Amygdala (tissue), 56 donors: ENCODE measurements around the gene RASSF7.
"Not testable (repeated sequence)": the region's sequence is repeated elsewhere in the genome, so short reads cannot be mapped to it uniquely, and the experiment has no call there.

Experiments
- DNase-seq, 56 donors: peaks; one replicate each; lab custom pipeline; 2025; lab: John Stamatoyannopoulos, UW

The RASSF7 gene

GRCh38 chr11:560305-561147 is at the start of gene RASSF7, which contains the start of gene LMNTD2:
RASSF7 (plus strand) TSS chr11:560970; CDS start chr11:561769, 799 bp downstream.
LMNTD2 (minus strand) TSS chr11:560738; CDS start chr11:560716, 22 bp downstream.
- DNase-seq: peak in 54 of 56 donors; percentile 30 to 88 (median 74)

- DNase-seq: no peak
Observed at GRCh38 chr11:512761-513595, 47.8 kb upstream of the RASSF7 start.

- DNase-seq: no peak
Observed at GRCh38 chr11:514606-515005, 46.2 kb upstream of the RASSF7 start.

GRCh38 chr11:515131-515530 is 45.6 kb upstream of the RASSF7 start:
- DNase-seq: no peak

GRCh38 chr11:516400-516799 is 44.4 kb upstream of the RASSF7 start:
- no peak for DNase-seq

GRCh38 chr11:516918-517685 is 43.7 kb upstream of the RASSF7 start:
- DNase-seq: not testable (repeated sequence)

- DNase-seq: peak in 4 of 56 donors; percentile 40 to 86 (median 58)
Observed at GRCh38 chr11:518463-519202, 42.1 kb upstream of the RASSF7 start.

- no peak for DNase-seq
Observed at GRCh38 chr11:520428-521176, 40.2 kb upstream of the RASSF7 start.

GRCh38 chr11:521177-521688 is 39.5 kb upstream of the RASSF7 start:
- no peak for DNase-seq

- no peak for DNase-seq
Observed at GRCh38 chr11:526192-526591, 34.6 kb upstream of the RASSF7 start.

GRCh38 chr11:528166-528814 is 32.5 kb upstream of the RASSF7 start:
- no peak for DNase-seq

GRCh38 chr11:528815-529727 is 31.7 kb upstream of the RASSF7 start:
- no peak for DNase-seq

- no peak for DNase-seq
Observed at GRCh38 chr11:529728-530411, 30.9 kb upstream of the RASSF7 start.

- no peak for DNase-seq
Observed at GRCh38 chr11:530960-531831, 29.6 kb upstream of the RASSF7 start.

GRCh38 chr11:531919-532526 is 28.7 kb upstream of the RASSF7 start:
- DNase-seq: no peak
